ENCODE data around the gene CLDN3.
"Not testable (repeated sequence)": the region's sequence is repeated elsewhere in the genome, so short reads cannot be mapped to it uniquely, and the experiment has no call there.

Gene CLDN3

GRCh38 chr7:73735528-73735905, 34.6 kb downstream of the CLDN3 start:
- no peak for DNase-seq

- peak; percentile 71 for DNase-seq
Observed at GRCh38 chr7:73734619-73735527, 35.2 kb downstream of the CLDN3 start.

- DNase-seq: no peak
Observed at GRCh38 chr7:73732397-73732796, 37.7 kb downstream of the CLDN3 start.

- no peak for DNase-seq
Observed at GRCh38 chr7:73730485-73730884, 39.6 kb downstream of the CLDN3 start.

- no peak for DNase-seq
Observed at GRCh38 chr7:73728551-73728950, 41.5 kb downstream of the CLDN3 start.

- no peak for DNase-seq
Observed at GRCh38 chr7:73727952-73728351, 42.1 kb downstream of the CLDN3 start.

GRCh38 chr7:73726083-73726466, 44.0 kb downstream of the CLDN3 start:
- no peak for DNase-seq

GRCh38 chr7:73723813-73724212, 46.3 kb downstream of the CLDN3 start:
- no peak for DNase-seq

- no peak for DNase-seq
Observed at GRCh38 chr7:73722785-73723184, 47.3 kb downstream of the CLDN3 start.

GRCh38 chr7:73722182-73722581, 47.9 kb downstream of the CLDN3 start:
- DNase-seq: not testable (repeated sequence)

- DNase-seq: no peak
Observed at GRCh38 chr7:73721377-73721817, 48.7 kb downstream of the CLDN3 start.

GRCh38 chr7:73720443-73720842, 49.6 kb downstream of the CLDN3 start:
- DNase-seq: not testable (repeated sequence)

- DNase-seq: no peak
Observed at GRCh38 chr7:73719806-73720169, 50.3 kb downstream of the CLDN3 start.
